HepG2 (cell line): ENCODE measurements around the gene ZNF616. TPM values are rescaled to one million over a fixed set of nuclear protein-coding genes. Genes with fewer than 3 reads are reported as not detected.
A peak's percentile ranks its signal among the peaks of the same experiment; 100 is the strongest.

Experiments used
- AHR ChIP-seq: IDR thresholded peaks from 2 replicates; pipeline ENCODE4 v1.6.1; 2018; ENCODE audit warnings: missing genetic modification reagents, missing compliant biosample characterization
- ATRX ChIP-seq: sonication (generic); formaldehyde crosslinking; IDR thresholded peaks from 2 replicates; pipeline ENCODE4 v1.4.0; 2020; ENCODE audit warnings: missing genetic modification reagents, borderline replicate concordance
- CCAR2 ChIP-seq: fragments of 200-400 bp; formaldehyde crosslinking; optimal IDR thresholded peaks from 2 replicates; pipeline ENCODE3; 2018; ENCODE audit warnings: low read depth, mild to moderate bottlenecking, low read length, moderate library complexity
- CEBPZ ChIP-seq: IDR thresholded peaks from 2 replicates; pipeline ENCODE4 v1.6.1; 2012; ENCODE audit warnings: low read length, improper control_type of control experiment
- CERS6 ChIP-seq: sonication (generic); formaldehyde crosslinking; IDR thresholded peaks from 2 replicates; pipeline ENCODE4 v1.5.0; 2020; ENCODE audit warnings: missing genetic modification reagents
- PITX1 ChIP-seq: sonication (generic); formaldehyde crosslinking; IDR thresholded peaks from 2 replicates; pipeline ENCODE4 v1.5.1; 2020; ENCODE audit warnings: mild to moderate bottlenecking, missing genetic modification reagents
- YEATS4 ChIP-seq: sonication (generic); formaldehyde crosslinking; IDR thresholded peaks from 2 replicates; pipeline ENCODE4 v1.4.0; 2020; ENCODE audit warnings: missing genetic modification reagents, borderline replicate concordance
- ZNF687 ChIP-seq: sonication (generic); formaldehyde crosslinking; IDR thresholded peaks from 2 replicates; pipeline ENCODE4 v1.5.1; 2020; ENCODE audit warnings: mild to moderate bottlenecking, missing genetic modification reagents, moderate library complexity
- polyA plus RNA-seq, 8 experiments: library from polyadenylated mRNA; depleted of rRNA in 3 of 8; stranded (reverse) in 7 of 8; unstranded in 1 of 8; fragments of >200 nt; fragmentation: Illumina TruSeq in 4 of 8; extraction: Trizol in 4 of 8; gene quantifications; 2 replicates each; pipeline versions ENCODE4 v1.2.1 to v1.2.3, GENCODE V29; 2011 to 2016; ENCODE audit warnings: low read depth in 4 of 8, missing spikeins in 1 of 8, mixed read lengths in 1 of 8; ENCODE audit not compliant: insufficient read depth in 1 of 8
- total RNA-seq, 5 experiments: library from RNA; depleted of rRNA; stranded (reverse); fragments of >200 nt; fragmentation: Illumina TruSeq; extraction: Trizol; gene quantifications; 2 replicates each; pipeline ENCODE4 v1.2.3, GENCODE V29; 2016; ENCODE audit warnings: low read depth in 1 of 5
- TF ChIP-seq, protein P1 (sequence below): sonication (generic); formaldehyde crosslinking; IDR thresholded peaks from 2 replicates; pipeline ENCODE4 v1.4.0; 2020; ENCODE audit warnings: mild to moderate bottlenecking, missing genetic modification reagents

Gene ZNF616
- total and polyA plus RNA-seq, 2 of the 13 experiments (the other 11 are each of a cell fraction or from before 2014, with no cell fraction given) = 2.2 to 10.4 TPM

DNA sequence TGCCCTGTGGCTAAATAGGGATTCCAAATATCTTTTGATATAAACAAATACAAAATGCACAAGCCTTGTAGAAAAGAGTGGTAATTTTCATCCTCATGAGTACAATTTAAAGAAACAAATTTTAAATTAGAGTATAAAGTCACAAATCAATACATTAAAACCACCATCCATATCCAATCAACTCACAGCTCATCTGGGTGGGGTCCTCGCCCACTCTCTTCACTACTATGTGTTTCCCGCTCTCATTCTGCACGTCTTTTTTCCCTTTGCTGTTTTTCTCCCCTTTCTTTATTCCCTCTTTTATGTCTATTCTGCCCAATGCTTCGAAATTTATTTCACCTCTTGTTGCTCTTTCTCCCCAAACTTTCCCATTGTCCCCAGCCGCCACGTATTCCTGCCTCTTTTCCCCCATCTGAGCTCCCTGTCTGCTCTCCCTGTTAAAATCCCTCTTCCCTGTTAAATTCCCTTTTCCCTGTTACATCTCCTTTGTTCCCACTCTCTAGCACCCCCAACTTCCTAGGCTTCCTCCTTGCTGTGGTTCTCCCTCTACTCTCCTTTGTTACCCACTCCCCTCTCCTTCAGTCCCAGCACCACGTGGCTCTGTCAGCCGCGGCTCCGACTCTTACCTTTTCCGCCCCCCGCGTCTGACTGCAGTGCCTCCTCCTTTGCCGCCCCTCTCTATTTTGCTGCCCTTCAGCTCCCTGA lies 1.3 kb downstream of the ZNF616 start (continued):
- TF ChIP-seq ZNF687 (CRISPR knock-in tag) (peak; percentile 50; the same call in 1 of the 2 replicates), PITX1 (no peak), ATRX (CRISPR knock-in tag) (no peak), CEBPZ (no peak), AHR (CRISPR knock-in tag) (no peak), CERS6 (no peak), YEATS4 (CRISPR knock-in tag) (peak; percentile 50; the same call in 1 of the 2 replicates), CCAR2 (no peak)
- TF ChIP-seq, protein P1, sequence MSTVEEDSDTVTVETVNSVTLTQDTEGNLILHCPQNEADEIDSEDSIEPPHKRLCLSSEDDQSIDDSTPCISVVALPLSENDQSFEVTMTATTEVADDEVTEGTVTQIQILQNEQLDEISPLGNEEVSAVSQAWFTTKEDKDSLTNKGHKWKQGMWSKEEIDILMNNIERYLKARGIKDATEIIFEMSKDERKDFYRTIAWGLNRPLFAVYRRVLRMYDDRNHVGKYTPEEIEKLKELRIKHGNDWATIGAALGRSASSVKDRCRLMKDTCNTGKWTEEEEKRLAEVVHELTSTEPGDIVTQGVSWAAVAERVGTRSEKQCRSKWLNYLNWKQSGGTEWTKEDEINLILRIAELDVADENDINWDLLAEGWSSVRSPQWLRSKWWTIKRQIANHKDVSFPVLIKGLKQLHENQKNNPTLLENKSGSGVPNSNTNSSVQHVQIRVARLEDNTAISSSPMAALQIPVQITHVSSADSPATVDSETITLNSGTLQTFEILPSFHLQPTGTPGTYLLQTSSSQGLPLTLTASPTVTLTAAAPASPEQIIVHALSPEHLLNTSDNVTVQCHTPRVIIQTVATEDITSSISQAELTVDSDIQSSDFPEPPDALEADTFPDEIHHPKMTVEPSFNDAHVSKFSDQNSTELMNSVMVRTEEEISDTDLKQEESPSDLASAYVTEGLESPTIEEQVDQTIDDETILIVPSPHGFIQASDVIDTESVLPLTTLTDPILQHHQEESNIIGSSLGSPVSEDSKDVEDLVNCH (CRISPR knock-in tag) = no peak
